Testis (tissue), 3 donors: ENCODE measurements around the gene IL5RA. TPM values are rescaled to one million over a fixed set of nuclear protein-coding genes. Genes with fewer than 3 reads are reported as not detected.

ENCODE experiments used
- DNase-seq: peaks from one replicate; pipeline ENCODE4 v3.0.0-alpha.2; 2019
- H3K27ac ChIP-seq, 2 donors: fragments of 200-600 bp; sonication (generic); one replicate each; pipeline ENCODE4 v1.5.1; 2019
- H3K27me3 ChIP-seq: fragments of 200-600 bp; sonication (generic); one replicate; pipeline ENCODE4 v1.5.1; 2019
- H3K36me3 ChIP-seq: fragments of 200-600 bp; sonication (generic); one replicate; pipeline ENCODE4 v1.5.1; 2017; ENCODE audit warnings: low read depth; ENCODE audit errors: missing control alignments
- H3K4me1 ChIP-seq: fragments of 200-600 bp; sonication (generic); one replicate; pipeline ENCODE4 v1.5.1; 2019
- H3K4me3 ChIP-seq, 2 donors: fragments of 200-600 bp; sonication (generic); one replicate each; pipeline ENCODE4 v1.5.1; 2017 to 2019
- H3K9me3 ChIP-seq: fragments of 200-600 bp; sonication (generic); one replicate; pipeline ENCODE4 v1.5.1; 2017
- CTCF ChIP-seq, 3 experiments: fragments of 450-650 bp in 2 of 3; fragments of 200-600 bp in 1 of 3; sonication (generic) in 1 of 3; IDR thresholded peaks; one replicate each; pipeline ENCODE4 v1.5.1; 2016 to 2019; ENCODE audit warnings: antibody characterized with exemption in 3 of 3, mild to moderate bottlenecking in 2 of 3, moderate library complexity in 1 of 3
- POLR2A ChIP-seq: fragments of 450-650 bp; IDR thresholded peaks from one replicate; pipeline ENCODE4 v1.6.1; 2017; ENCODE audit warnings: antibody characterized with exemption, mild to moderate bottlenecking, moderate library complexity
- WGBS, 2 donors: methylation state at CpG; one replicate each; pipeline ENCODE4 v1.1.5; 2018; 5-methylcytosine and 5-hydroxymethylcytosine counted together
- intact Hi-C: fragments of 100-400 bp; cut with DNase I; formaldehyde crosslinking; loops from one replicate; pipeline ENCODE4 v1.15.1; 2023; ENCODE audit warnings: low total_unique reads
- polyA plus RNA-seq: library from polyadenylated mRNA; stranded (reverse); fragments of 350-450 nt; fragmentation: Illumina TruSeq; extraction: RNeasy Lipid Tissue Mini Kit (QIAGEN cat#74804); gene quantifications from one replicate; pipeline ENCODE4 v1.2.3, GENCODE V29; 2014; ENCODE audit warnings: low read depth, low replicate concordance; ENCODE audit not compliant: insufficient read depth
- total RNA-seq, 2 donors: library from RNA; depleted of rRNA; stranded (reverse); fragments of >200 nt; gene quantifications; one replicate each; pipeline ENCODE4 v1.2.3, GENCODE V29; 2016

IL5RA gene
- total and polyA plus RNA-seq, 3 donors from 2014 or later: 0.43 to 1.8 (median 0.87) TPM

- intact Hi-C loops: no loop called here
- H3K27ac ChIP-seq: no peak overlapping the region
- WGBS, 2 donors: 89 to 93% methylated on average over 6 of the region's 6 CpGs
- no peaks in the 10 kb centered on the region for H3K4me1 ChIP-seq
- no peak for DNase-seq
- no peaks in the 10 kb centered on the region for H3K36me3 ChIP-seq
- no peaks in the 10 kb centered on the region for H3K27me3 ChIP-seq
- TF ChIP-seq CTCF (IDR thresholded peaks at IDR 0.05) (no peak), POLR2A (no peak)
- H3K4me3 ChIP-seq: no peak overlapping the region
- H3K9me3 ChIP-seq: no peaks in the 10 kb centered on the region
Measured at GRCh38 chr3:3101660-3102458, 8.3 kb downstream of the IL5RA start.

- 86 to 87% methylated on average over 4 of the region's 4 CpGs for WGBS, 2 donors
- no peaks in the 10 kb centered on the region for H3K27me3 ChIP-seq
- H3K4me1 ChIP-seq: no peaks in the 10 kb centered on the region
- intact Hi-C loops: no loop called here
- DNase-seq: no peak
- TF ChIP-seq POLR2A (no peak), CTCF (IDR thresholded peaks at IDR 0.05) (no peak)
- H3K9me3 ChIP-seq: no peaks in the 10 kb centered on the region
- no peak overlapping the region for H3K27ac ChIP-seq
- H3K4me3 ChIP-seq: no peak overlapping the region
- no peaks in the 10 kb centered on the region for H3K36me3 ChIP-seq
Measured at GRCh38 chr3:3097958-3098357, 12.2 kb downstream of the IL5RA start.

GRCh38 chr3:3089017-3089416, 21.2 kb downstream of the IL5RA start:
- H3K4me3 ChIP-seq: no peak overlapping the region
- no peaks in the 10 kb centered on the region for H3K4me1 ChIP-seq
- TF ChIP-seq CTCF (IDR thresholded peaks at IDR 0.05) (no peak), POLR2A (no peak)
- H3K9me3 ChIP-seq: no peaks in the 10 kb centered on the region
- no peak overlapping the region for H3K27ac ChIP-seq
- DNase-seq: no peak
- H3K36me3 ChIP-seq: no peaks in the 10 kb centered on the region
- intact Hi-C loops: no loop called here
- WGBS, 2 donors: 71 to 78% methylated on average over 4 of the region's 4 CpGs
- H3K27me3 ChIP-seq: no peaks in the 10 kb centered on the region

- Histone ChIP-seq H3K4me3 (no peak overlapping the region), H3K9me3 (no peaks in the 10 kb centered on the region), H3K36me3 (no peaks in the 10 kb centered on the region), H3K4me1 (no peaks in the 10 kb centered on the region), H3K27me3 (no peaks in the 10 kb centered on the region), H3K27ac (no peak overlapping the region)
- no peak for DNase-seq
- TF ChIP-seq CTCF (IDR thresholded peaks at IDR 0.05) (no peak), POLR2A (no peak)
- WGBS, 2 donors: 62 to 64% methylated on average over 7 of the region's 7 CpGs
- intact Hi-C loops: no loop called here
Measured at GRCh38 chr3:3087716-3088465, 22.3 kb downstream of the IL5RA start.
